Smooth muscle cell (in vitro differentiated cells): Measurements from ENCODE around the gene TJP3. TPM values are rescaled to one million over a fixed set of nuclear protein-coding genes. Genes with fewer than 3 reads are reported as not detected.

ENCODE experiments used
- DNase-seq: peaks from one replicate; lab custom pipeline; 2025; ENCODE audit not compliant: unreplicated experiment; lab: John Stamatoyannopoulos, UW
- H2AFZ ChIP-seq: fragments of 200-600 bp; sonication (generic); 2 replicates; pipeline ENCODE4 v1.6.0; 2016; ENCODE audit warnings: antibody characterized with exemption, low read depth, mild to moderate bottlenecking
- H3F3A ChIP-seq: fragments of 200-600 bp; sonication (generic); 2 replicates; pipeline ENCODE4 v1.6.0; 2017; ENCODE audit warnings: antibody characterized with exemption, low read depth
- H3K27ac ChIP-seq: fragments of 200-600 bp; sonication (generic); 2 replicates; pipeline ENCODE4 v1.5.1; 2016; ENCODE audit warnings: low read depth, mild to moderate bottlenecking
- H3K27me3 ChIP-seq: fragments of 200-600 bp; sonication (generic); 2 replicates; pipeline ENCODE4 v1.6.1; 2016; ENCODE audit warnings: low read depth, mild to moderate bottlenecking
- H3K36me3 ChIP-seq: fragments of 200-600 bp; sonication (generic); 2 replicates; pipeline ENCODE4 v1.5.1; 2016; ENCODE audit warnings: low read depth
- H3K4me1 ChIP-seq: fragments of 200-600 bp; sonication (generic); 2 replicates; pipeline ENCODE4 v1.5.1; 2016; ENCODE audit warnings: low read depth
- H3K4me2 ChIP-seq: fragments of 200-600 bp; sonication (generic); 2 replicates; pipeline ENCODE4 v1.6.0; 2016; ENCODE audit warnings: mild to moderate bottlenecking
- H3K4me3 ChIP-seq: fragments of 200-600 bp; sonication (generic); 2 replicates; pipeline ENCODE4 v1.5.1; 2016; ENCODE audit warnings: mild to moderate bottlenecking
- H3K79me2 ChIP-seq: fragments of 200-600 bp; sonication (generic); 2 replicates; pipeline ENCODE4 v1.6.0; 2016; ENCODE audit warnings: low read depth, mild to moderate bottlenecking
- H3K9ac ChIP-seq: fragments of 200-600 bp; sonication (generic); 2 replicates; pipeline ENCODE4 v1.6.0; 2016; ENCODE audit warnings: low read depth
- H3K9me3 ChIP-seq: fragments of 200-600 bp; sonication (generic); replicated peaks from 2 replicates; pipeline ENCODE4 v1.5.1; 2016; ENCODE audit warnings: low read depth
- H4K20me1 ChIP-seq: fragments of 200-600 bp; sonication (generic); 2 replicates; pipeline ENCODE4 v1.6.0; 2016; ENCODE audit warnings: low read depth
- CTCF ChIP-seq: fragments of 200-600 bp; sonication (generic); IDR thresholded peaks from 2 replicates; pipeline ENCODE4 v1.5.1; 2017; ENCODE audit warnings: borderline replicate concordance, mild to moderate bottlenecking, antibody characterized with exemption; ENCODE audit not compliant: insufficient read depth, poor library complexity, severe bottlenecking
- WGBS: methylation state at CpG from one replicate; pipeline ENCODE4 v1.1.7; 2016; ENCODE audit warnings: low lambda C conversion rate; 5-methylcytosine and 5-hydroxymethylcytosine counted together
- polyA plus RNA-seq: library from polyadenylated mRNA; unstranded; fragments of >200 nt; fragmentation: Nextera tagmentation; extraction: Ambion mirVana; gene quantifications from 2 replicates; pipeline ENCODE4 v1.2.1, GENCODE V29; 2016
- total RNA-seq: library from RNA; depleted of rRNA; stranded (reverse); fragments of >200 nt; gene quantifications from 2 replicates; pipeline ENCODE4 v1.2.3, GENCODE V29; 2014

Gene TJP3
- total and polyA plus RNA-seq, 2 experiments from 2014 or later: 1.2 to 6.2 TPM

GRCh38 chr19:3697671-3698385 lies 10.4 kb upstream of the TJP3 start:
- TF ChIP-seq CTCF: no peak
- DNase-seq: no peak
- WGBS: 97% methylated on average over 39 of the region's 43 CpGs
- no peak overlapping the region for H3K4me2 ChIP-seq
- H3F3A ChIP-seq: no peaks in the 10 kb centered on the region
- no peaks in the 10 kb centered on the region for H3K4me1 ChIP-seq
- H3K27ac ChIP-seq: no peak overlapping the region
- no peak overlapping the region for H3K9ac ChIP-seq
- H3K9me3 ChIP-seq: no peaks in the 10 kb centered on the region
- no peaks in the 10 kb centered on the region for H3K36me3 ChIP-seq
- no peak overlapping the region for H3K4me3 ChIP-seq
- H2AFZ ChIP-seq: no peak overlapping the region
- H3K79me2 ChIP-seq: peaks cover 70% of the 10 kb centered on the region
- H3K27me3 ChIP-seq: no peaks in the 10 kb centered on the region
- H4K20me1 ChIP-seq: peaks cover 66% of the 10 kb centered on the region

GRCh38 chr19:3698386-3698950 lies 9.7 kb upstream of the TJP3 start:
- no peak for DNase-seq
- Histone ChIP-seq H3F3A (no peaks in the 10 kb centered on the region), H3K27ac (no peak overlapping the region), H3K36me3 (no peaks in the 10 kb centered on the region), H4K20me1 (peaks cover 59% of the 10 kb centered on the region), H3K27me3 (no peaks in the 10 kb centered on the region), H3K4me1 (no peaks in the 10 kb centered on the region), H3K9me3 (no peaks in the 10 kb centered on the region), H3K9ac (no peak overlapping the region), H3K79me2 (peaks cover 64% of the 10 kb centered on the region), H3K4me3 (no peak overlapping the region), H3K4me2 (peak overlapping the region; percentile 98), H2AFZ (no peak overlapping the region)
- WGBS: 82% methylated on average over 11 of the region's 12 CpGs
- no peak for TF ChIP-seq CTCF

- WGBS: 24% methylated on average over 28 of the region's 34 CpGs
Measured at GRCh38 chr19:3698974-3699740, 9.0 kb upstream of the TJP3 start.

More at GRCh38 chr19:3698974-3699740, 9.0 kb upstream of the TJP3 start:
- peaks cover 54% of the 10 kb centered on the region for H4K20me1 ChIP-seq
- no peaks in the 10 kb centered on the region for H3K27me3 ChIP-seq
- no peaks in the 10 kb centered on the region for H3F3A ChIP-seq
- no peaks in the 10 kb centered on the region for H3K9me3 ChIP-seq
- H3K27ac ChIP-seq: peak overlapping the region; percentile 47
- peaks cover 59% of the 10 kb centered on the region for H3K79me2 ChIP-seq
- H2AFZ ChIP-seq: no peak overlapping the region
- DNase-seq: peak; percentile 36
- H3K4me1 ChIP-seq: no peaks in the 10 kb centered on the region
- peak overlapping the region; percentile 71 for H3K4me3 ChIP-seq
- no peak for TF ChIP-seq CTCF
- H3K4me2 ChIP-seq: peak overlapping the region; percentile 98
- H3K9ac ChIP-seq: peak overlapping the region; percentile 74
- H3K36me3 ChIP-seq: no peaks in the 10 kb centered on the region
